Left forelimb (tissue), 1 donor: Measurements from ENCODE around the gene UST.
"Not testable (repeated sequence)": the region's sequence is repeated elsewhere in the genome, so short reads cannot be mapped to it uniquely, and the experiment has no call there.

Experiments
- DNase-seq: peaks from one replicate; pipeline ENCODE4 v3.0.0-alpha.2; 2018; ENCODE audit warnings: low spot score

The UST gene

GRCh38 chr6:148868314-148868713 lies 121.5 kb downstream of the UST start:
- no peak for DNase-seq

DNA sequence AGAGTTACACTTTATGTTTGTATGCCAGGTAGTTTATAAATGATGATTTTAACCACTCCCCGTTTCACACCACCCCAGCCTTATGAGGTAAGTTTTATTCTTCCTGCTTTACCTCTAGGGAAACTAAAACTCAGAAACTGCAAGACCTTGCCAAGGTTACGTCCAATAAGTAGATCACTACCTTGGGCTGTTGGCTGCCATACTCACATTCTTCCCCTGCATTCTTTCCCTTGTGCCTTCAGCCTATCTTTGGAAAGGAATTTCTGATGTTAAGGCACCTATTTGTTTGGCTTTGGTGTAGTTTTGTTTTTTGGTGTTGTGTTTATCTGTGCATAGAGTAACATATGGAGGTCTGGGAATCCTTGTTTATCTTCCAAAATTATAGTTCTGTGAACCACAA lies 122.1 kb downstream of the UST start:
- no peak for DNase-seq

GRCh38 chr6:148869585-148869984 lies 122.8 kb downstream of the UST start:
- no peak for DNase-seq

GRCh38 chr6:148873154-148873553 lies 126.3 kb downstream of the UST start:
- DNase-seq = no peak

GRCh38 chr6:148873868-148874267 lies 127.0 kb downstream of the UST start:
- no peak for DNase-seq

GRCh38 chr6:148874698-148875293 lies 128.0 kb downstream of the UST start:
- DNase-seq = no peak

DNA sequence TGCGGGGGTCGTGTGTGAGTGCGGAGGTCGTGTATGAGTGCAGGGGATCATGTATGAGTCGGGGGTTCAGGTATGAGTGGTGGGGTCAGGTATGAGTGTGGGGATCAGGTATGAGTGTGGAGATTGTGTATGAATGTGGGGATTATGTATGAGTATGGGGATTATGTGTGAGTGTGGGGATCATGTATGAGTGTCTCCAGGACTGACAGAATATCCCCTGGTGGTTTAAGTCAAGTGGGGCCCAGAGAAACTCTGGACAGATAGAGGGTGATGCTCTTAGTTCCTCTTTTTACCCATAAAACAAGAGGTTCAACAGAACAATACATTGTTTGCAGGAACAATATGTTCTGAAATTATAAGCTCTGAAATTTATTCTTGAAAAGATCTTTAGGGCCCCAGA lies 131.9 kb downstream of the UST start:
- DNase-seq = no peak

GRCh38 chr6:148880742-148881141 lies 133.9 kb downstream of the UST start:
- not testable (repeated sequence) for DNase-seq

- DNase-seq = no peak
Measured at GRCh38 chr6:148881593-148882311, 134.9 kb downstream of the UST start.

DNA sequence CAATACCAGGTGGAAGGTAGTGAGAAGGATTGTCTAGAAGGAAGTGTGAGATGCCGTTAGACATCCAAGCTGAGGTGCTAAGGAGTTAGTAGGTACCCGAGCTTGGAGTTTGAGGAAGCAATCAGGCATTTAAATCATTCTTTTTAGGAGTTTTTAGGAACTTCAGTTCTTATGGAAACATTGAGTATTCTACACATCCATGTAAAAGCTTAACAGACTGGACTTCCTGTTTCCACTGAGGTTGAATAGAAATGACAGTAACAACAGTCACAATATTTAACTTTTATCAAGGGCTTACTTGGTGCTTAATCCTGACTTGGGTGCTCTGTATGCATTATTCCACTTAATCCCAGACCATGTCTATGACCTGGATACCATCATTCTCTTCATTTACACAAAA lies 136.4 kb downstream of the UST start:
- no peak for DNase-seq

GRCh38 chr6:148884461-148884860 lies 137.6 kb downstream of the UST start:
- DNase-seq = no peak

DNA sequence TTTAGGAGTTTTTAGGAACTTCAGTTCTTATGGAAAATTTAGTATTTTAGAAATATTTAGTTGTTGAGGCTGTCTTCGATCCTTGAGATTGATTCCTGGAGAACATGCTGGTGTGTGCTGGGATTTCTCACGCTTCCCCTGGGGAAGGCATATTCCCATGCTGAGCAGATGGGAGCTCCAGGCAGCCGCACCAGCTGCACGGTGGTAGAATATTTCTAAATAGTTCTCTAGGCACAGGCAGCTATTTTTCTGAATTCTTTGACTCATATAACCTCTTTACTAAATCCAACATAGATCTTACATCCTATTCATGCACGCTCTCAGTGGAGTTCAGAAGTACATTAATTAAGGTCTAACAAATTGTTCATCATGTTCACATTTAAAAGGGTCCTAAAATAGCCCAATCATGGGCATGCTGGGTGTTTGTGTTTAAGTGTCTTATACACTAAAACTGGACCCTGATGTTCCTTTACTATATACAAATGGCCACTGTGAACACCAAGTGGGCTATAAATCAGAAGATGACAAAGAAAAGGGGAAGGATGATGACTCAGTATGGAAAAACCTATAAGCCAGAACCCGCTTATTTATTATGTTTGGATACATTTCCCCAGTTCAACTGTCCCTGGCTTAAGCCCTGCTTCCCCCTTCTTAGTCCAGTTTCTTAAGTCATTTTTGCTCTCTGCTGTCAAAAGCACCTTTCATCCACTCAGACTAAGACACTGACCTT lies 138.5 kb downstream of the UST start:
- DNase-seq = no peak

DNA sequence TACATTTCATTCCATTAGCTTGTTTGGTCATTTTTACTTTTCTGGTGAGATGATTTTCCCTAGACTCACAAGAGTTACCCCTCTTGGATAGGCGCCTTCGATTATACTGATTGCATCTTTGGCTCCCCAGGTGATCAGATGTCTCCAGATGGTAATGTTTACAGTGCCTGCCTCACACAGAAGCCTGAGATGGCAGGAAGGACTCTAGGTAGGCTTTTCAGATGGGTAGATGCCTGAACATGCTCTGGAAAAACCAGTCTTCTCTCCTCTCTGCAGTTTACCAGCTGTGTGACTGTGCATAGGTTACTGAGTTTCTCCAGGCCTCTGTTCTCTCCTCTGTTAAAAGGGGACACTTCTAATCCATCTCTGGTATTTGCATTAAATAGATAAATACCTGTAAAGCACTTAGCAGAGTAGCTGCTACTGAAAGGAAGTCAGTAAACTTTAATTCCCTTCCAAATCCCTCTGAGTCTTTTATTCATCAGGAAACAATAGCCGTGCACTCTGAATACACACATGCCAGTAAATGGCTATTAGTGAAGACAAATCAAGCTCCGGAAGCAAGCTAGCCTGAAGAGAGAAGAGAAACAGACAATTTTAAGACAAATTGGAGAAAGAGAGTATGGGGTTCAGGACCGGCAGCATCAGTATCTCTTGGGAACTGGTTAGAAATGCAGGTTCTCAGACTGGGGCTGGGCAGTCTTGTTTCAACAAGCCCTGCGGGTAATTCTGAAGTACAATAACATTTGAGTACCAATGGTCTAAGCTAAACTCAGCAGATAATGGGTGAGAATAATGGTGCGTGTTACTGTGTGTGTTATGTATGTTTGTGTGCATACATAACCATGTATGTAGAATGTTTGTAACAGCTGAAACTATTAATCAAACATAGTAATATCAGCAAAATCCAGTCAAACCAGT lies 139.4 kb downstream of the UST start:
- DNase-seq = no peak

DNA sequence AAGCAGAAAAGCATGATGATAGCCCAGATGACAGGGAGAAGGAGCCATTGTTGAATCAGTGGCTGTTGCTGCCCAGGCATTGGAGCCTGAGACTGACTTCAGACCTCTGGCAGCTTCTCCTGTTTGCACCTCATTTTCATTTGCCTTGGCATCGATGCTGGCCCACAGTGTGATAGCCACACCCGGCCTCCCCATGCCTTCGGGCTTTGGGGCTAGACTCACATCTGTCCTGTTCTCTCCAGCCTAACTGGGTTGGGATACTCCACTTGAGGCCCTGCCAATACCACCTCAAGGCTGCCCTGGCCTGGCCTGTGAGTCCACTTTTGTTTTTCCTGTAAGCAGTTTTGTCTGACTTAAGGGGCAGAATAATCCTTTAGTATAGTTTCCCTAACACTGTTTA lies 140.4 kb downstream of the UST start:
- DNase-seq = no peak

GRCh38 chr6:148888856-148889255 lies 142.0 kb downstream of the UST start:
- peak; percentile 74 for DNase-seq

DNA sequence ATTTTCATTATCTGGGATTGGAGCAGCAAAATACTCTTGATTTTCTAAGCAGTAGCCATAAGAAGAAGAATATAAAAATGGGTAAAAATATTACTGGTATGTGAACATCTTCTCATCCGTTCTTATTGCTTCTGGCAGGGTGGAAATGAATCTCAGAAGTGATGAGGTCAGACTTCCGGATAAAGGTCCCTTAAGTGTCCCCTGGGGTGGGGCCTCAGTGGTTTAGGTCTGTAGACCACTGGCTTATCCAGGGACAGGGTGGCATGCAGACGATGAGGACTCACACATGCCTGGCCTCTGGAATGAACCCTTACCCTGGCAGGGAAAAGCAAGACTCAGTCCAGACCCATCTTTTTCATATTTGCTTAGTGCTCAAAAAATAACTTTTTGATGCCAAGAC lies 143.3 kb downstream of the UST start:
- no peak for DNase-seq

GRCh38 chr6:148890652-148891404 lies 144.0 kb downstream of the UST start:
- no peak for DNase-seq

DNA sequence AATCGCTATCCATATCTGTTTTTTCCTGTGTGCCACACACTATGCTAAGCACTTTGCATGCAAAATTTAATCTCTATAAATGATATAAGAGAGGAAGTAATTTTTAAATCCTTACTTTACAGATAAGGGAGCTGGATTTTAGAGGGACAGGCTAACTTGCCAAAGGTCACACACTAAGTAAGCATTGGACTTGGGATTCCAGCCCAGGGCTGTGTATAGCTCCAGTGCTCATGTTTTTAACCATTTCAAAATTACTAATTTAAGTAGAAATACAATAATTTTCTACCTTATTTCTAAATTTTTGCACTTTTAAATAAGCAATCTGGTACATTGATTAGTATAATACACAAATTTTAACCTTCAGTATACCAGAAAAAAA lies 144.6 kb downstream of the UST start:
- no peak for DNase-seq

DNA sequence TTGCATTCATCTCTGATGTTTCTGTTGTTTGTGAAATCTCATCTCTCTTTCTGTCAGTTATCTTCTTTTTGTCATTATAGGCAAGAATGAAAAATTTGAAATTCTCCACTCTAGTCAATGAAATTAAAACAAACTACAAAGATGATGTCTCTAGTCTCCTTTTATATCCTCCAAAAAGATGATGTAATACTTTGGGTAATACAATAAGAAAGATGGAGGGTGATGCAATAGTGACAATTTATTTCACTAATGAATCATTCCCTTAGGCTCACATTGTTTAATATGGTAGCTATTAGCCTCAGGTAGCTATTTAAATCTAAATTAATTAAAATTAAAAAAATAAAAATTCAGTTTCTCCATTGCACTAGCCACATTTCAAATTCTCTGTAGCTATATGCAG lies 145.4 kb downstream of the UST start:
- no peak for DNase-seq

GRCh38 chr6:148893073-148893472 lies 146.2 kb downstream of the UST start:
- DNase-seq = no peak

- no peak for DNase-seq
Measured at GRCh38 chr6:148893481-148893880, 146.7 kb downstream of the UST start.
